Esophagus squamous epithelium (tissue), 5 donors: ENCODE data around the gene NAB2. TPM values are rescaled to one million over a fixed set of nuclear protein-coding genes. Genes with fewer than 3 reads are reported as not detected.

ENCODE experiments used
- DNase-seq: peaks from one replicate; lab custom pipeline; 2025; lab: John Stamatoyannopoulos, UW
- H3K27ac ChIP-seq, 4 donors: fragments of 200-600 bp; sonication (generic); one replicate each; pipeline ENCODE4 v1.5.1; 2016 to 2019; ENCODE audit warnings: mild to moderate bottlenecking in 1 of 4
- H3K27me3 ChIP-seq, 4 donors: fragments of 200-600 bp; sonication (generic); 1 replicate in 3 of 4; 2 replicates in 1 of 4; pipeline versions ENCODE4 v1.5.1 to v1.6.0; 2017 to 2021; ENCODE audit warnings: antibody characterized with exemption in 1 of 4
- H3K36me3 ChIP-seq, 3 donors: fragments of 200-600 bp; sonication (generic); one replicate each; pipeline ENCODE4 v1.5.1; 2016 to 2019
- H3K4me1 ChIP-seq, 3 donors: fragments of 200-600 bp; sonication (generic); one replicate each; pipeline ENCODE4 v1.5.1; 2017 to 2019
- H3K4me3 ChIP-seq, 4 donors: fragments of 200-600 bp; sonication (generic); 1 replicate in 3 of 4; 2 replicates in 1 of 4; pipeline ENCODE4 v1.5.1; 2016 to 2019; ENCODE audit warnings: mild to moderate bottlenecking in 2 of 4, moderate library complexity in 1 of 4
- H3K9me3 ChIP-seq, 3 donors: fragments of 200-600 bp; sonication (generic); one replicate each; pipeline ENCODE4 v1.5.1; 2016 to 2019
- POLR2A ChIP-seq, 4 donors: fragments of 450-650 bp; IDR thresholded peaks; one replicate each; pipeline ENCODE4 v1.6.1; 2017; ENCODE audit warnings: antibody characterized with exemption in 4 of 4, mild to moderate bottlenecking in 4 of 4, moderate library complexity in 3 of 4
- WGBS, 2 donors: methylation state at CpG; one replicate each; pipeline ENCODE4 v1.1.5; 2018; 5-methylcytosine and 5-hydroxymethylcytosine counted together
- intact Hi-C: fragments of 100-400 bp; cut with DNase I; formaldehyde crosslinking; loops from one replicate; pipeline ENCODE4 v1.15.0; 2022
- total RNA-seq, 4 donors: library from RNA; depleted of rRNA; stranded (reverse); fragments of >200 nt; gene quantifications; one replicate each; pipeline ENCODE4 v1.1.0, GENCODE V29; 2016
- TF ChIP-seq, protein P1 (sequence below), 6 experiments: fragments of 450-650 bp in 4 of 6; fragments of 200-600 bp in 2 of 6; sonication (generic) in 2 of 6; IDR thresholded peaks; one replicate each; pipeline ENCODE4 v1.5.1; 2016 to 2019; ENCODE audit warnings: antibody characterized with exemption in 6 of 6, mild to moderate bottlenecking in 4 of 6, moderate library complexity in 4 of 6
- donor health status: DM: yes; HTN: yes; CAD: no.

The NAB2 gene
- total RNA-seq, 4 donors from 2014 or later = 9.1 to 25.2 (median 13.3) TPM

DNA sequence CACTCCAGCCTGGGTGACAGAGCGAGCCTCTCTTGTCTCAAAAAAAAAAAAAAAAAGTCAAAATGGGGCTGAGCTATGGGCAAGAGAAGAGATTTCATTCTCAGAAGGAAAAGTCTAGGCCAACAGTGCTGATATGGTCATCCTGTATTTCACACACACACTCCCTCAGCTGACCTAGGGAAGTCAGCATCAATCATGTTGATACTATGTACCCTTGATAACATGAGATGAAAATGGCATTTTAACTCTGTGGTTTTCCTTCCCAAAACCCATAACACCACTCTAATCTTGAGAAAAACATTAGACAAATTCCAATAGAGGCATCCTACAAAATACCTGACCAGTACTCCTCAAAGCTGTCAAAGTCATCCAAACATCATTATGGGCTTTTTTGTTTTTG lies 8.1 kb upstream of the NAB2 start:
- WGBS, 2 donors = 100% methylated on average over 1 of the region's 1 CpG
- TF ChIP-seq, protein P1, sequence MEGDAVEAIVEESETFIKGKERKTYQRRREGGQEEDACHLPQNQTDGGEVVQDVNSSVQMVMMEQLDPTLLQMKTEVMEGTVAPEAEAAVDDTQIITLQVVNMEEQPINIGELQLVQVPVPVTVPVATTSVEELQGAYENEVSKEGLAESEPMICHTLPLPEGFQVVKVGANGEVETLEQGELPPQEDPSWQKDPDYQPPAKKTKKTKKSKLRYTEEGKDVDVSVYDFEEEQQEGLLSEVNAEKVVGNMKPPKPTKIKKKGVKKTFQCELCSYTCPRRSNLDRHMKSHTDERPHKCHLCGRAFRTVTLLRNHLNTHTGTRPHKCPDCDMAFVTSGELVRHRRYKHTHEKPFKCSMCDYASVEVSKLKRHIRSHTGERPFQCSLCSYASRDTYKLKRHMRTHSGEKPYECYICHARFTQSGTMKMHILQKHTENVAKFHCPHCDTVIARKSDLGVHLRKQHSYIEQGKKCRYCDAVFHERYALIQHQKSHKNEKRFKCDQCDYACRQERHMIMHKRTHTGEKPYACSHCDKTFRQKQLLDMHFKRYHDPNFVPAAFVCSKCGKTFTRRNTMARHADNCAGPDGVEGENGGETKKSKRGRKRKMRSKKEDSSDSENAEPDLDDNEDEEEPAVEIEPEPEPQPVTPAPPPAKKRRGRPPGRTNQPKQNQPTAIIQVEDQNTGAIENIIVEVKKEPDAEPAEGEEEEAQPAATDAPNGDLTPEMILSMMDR (IDR thresholded peaks at IDR 0.05) = no peak
- TF ChIP-seq POLR2A (IDR thresholded peaks at IDR 0.05) = no peak
- peaks cover 9 to 45% (median 21%) of the 10 kb centered on the region in 3 donors for H3K4me1 ChIP-seq
- H3K27ac ChIP-seq = no peak overlapping the region
- H3K9me3 ChIP-seq = no peaks in the 10 kb centered on the region
- intact Hi-C loops = no loop called here
- DNase-seq = no peak
- H3K27me3 ChIP-seq = no peaks in the 10 kb centered on the region
- H3K4me3 ChIP-seq = no peak overlapping the region
- H3K36me3 ChIP-seq = peaks cover 0 to 7% (median 0%) of the 10 kb centered on the region in 3 donors

GRCh38 chr12:57085999-57086492 lies 2.9 kb upstream of the NAB2 start:
- Histone ChIP-seq H3K27me3 (no peaks in the 10 kb centered on the region), H3K4me3 (peak overlapping the region; percentile 85 to 93 (median 86)), H3K36me3 (peaks cover 0 to 2% (median 0%) of the 10 kb centered on the region in 3 donors), H3K27ac (peak overlapping the region; percentile 88 to 100 (median 98)), H3K4me1 (peaks cover 14 to 51% (median 23%) of the 10 kb centered on the region in 3 donors), H3K9me3 (no peaks in the 10 kb centered on the region)
- 4 to 5% methylated on average over 12 of the region's 12 CpGs for WGBS, 2 donors
- intact Hi-C loops = no loop called here
- DNase-seq = no peak
- TF ChIP-seq POLR2A (IDR thresholded peaks at IDR 0.05) = no peak
- TF ChIP-seq, protein P1 (IDR thresholded peaks at IDR 0.05) = no peak

DNA sequence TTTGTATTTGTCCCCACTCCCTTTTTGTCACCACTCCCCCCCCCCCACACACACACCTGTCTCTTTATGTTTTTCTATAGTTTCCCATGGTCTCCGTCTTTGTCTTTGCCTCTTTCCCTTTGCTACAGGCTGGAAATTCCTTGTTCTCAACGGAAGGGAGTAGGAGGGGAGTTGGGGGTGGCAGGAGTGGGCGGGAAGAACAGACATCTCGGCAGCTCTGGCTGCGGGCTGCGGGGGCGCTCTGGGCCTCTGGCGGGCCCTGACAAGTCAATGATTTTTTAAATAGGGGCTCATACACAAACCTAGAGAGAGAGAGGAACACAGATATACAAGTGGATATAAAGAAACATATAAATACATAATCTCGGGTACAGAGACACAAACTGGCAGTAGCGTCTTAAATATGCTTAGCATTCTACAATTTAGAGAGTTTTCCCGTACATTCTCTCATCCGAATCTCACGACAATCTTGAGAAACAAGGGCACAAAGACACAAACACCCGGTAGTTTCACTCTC lies 2.4 kb upstream of the NAB2 start:
- intact Hi-C loops = no loop called here
- no peaks in the 10 kb centered on the region for H3K9me3 ChIP-seq
- peak overlapping the region; percentile 88 to 100 (median 98) for H3K27ac ChIP-seq
- no peak for DNase-seq
- peaks cover 0 to 7% (median 4%) of the 10 kb centered on the region in 3 donors for H3K36me3 ChIP-seq
- TF ChIP-seq, protein P1 (IDR thresholded peaks at IDR 0.05) = peak in 3 of 6 experiments; percentile 4 to 21 (median 7)
- TF ChIP-seq POLR2A (IDR thresholded peaks at IDR 0.05) = no peak
- no peaks in the 10 kb centered on the region for H3K27me3 ChIP-seq
- 0% methylated on average over 14 of the region's 14 CpGs for WGBS, 2 donors
- peaks cover 19 to 56% (median 23%) of the 10 kb centered on the region in 3 donors for H3K4me1 ChIP-seq
- peak overlapping the region; percentile 85 to 93 (median 86) for H3K4me3 ChIP-seq

DNA sequence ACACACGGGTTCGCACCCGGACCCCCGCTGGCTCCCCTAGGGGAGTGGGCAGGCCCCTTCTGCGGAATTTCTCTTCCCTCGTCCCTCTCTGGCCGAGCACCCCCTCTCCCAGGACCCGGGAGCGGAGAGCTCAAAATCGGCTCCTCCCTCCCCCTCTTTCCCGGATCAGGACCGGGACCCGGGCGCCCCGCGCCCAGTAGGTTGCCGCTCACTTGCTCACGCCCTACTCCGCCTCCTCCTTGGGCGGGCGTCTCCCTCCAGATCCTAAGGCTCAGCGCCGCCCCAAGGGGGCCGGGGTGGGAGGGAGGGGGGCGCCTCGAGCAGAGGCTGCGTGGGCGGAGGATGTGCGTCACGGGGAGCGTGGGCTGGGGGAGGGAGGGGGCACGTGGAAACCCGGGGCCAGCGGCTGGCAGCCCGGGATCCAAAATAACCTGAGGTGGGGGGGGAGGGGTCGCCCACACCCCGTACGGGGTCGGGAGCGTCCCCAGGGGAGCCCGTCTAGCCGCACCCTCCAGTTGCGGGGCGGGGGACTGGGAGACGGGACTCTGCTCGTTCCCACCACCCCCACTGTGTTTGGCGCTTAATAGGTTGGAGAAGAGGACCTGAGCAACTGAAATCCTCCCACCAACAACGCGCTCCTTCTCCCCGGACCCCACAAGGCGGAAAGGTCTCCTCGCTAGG lies 1.8 kb upstream of the NAB2 start:
- Histone ChIP-seq H3K27ac (peak overlapping the region; percentile 88 to 100 (median 98)), H3K4me3 (peak overlapping the region; percentile 85 to 93 (median 86)), H3K9me3 (no peaks in the 10 kb centered on the region), H3K27me3 (no peaks in the 10 kb centered on the region), H3K4me1 (peaks cover 25 to 62% (median 27%) of the 10 kb centered on the region in 3 donors), H3K36me3 (peaks cover 0 to 13% (median 5%) of the 10 kb centered on the region in 3 donors)
- DNase-seq = peak; percentile 61
- TF ChIP-seq, protein P1 (IDR thresholded peaks at IDR 0.05) = no peak
- TF ChIP-seq POLR2A (IDR thresholded peaks at IDR 0.05) = peak in 2 of 4 donors; percentile 74 to 76
- WGBS, 2 donors = 0% methylated on average over 12 to 24 of the region's 52 CpGs
- intact Hi-C loops = no loop called here
